ENCODE measurements around the gene KCNQ1OT1.

DNA sequence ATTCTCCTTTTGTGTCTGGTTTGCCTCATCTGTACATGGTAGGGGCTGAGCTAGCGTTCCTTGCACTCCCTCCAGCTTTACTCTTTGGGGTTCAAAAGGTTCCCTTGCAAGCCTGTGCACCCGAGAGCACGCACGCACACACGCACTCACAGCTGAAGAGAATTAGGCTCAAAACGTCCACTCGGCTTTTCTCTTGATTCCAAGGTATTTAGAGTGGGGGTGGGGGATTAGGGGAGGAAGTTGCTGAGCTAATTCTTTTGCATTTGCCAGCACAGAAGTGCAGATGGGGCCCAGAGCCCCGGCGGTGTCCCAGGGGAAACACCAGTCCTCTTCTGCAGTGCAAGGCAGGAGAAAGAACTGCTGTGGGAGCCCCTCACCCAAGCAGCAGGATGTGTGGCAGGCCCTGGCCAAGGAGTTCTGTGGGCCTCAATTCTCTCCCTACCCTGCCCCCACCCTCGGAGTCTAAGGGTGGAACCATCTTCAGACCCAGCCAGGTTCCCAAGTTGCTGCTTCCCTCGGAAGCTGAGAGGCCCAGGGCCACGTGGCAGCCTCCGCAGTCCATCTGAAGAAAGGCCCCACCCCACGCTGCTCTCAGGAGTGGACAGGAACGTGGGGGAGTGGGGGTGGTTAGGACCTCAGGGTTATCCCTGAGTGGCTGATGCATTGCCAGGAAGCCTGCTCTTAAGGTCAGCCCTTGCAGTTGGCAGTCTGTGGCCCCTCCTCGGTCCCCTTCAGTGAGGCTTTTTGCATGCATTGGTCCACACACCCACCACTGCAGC, 3.8 kb upstream of the KCNQ1OT1 start:
- TF ChIP-seq, protein P1, sequence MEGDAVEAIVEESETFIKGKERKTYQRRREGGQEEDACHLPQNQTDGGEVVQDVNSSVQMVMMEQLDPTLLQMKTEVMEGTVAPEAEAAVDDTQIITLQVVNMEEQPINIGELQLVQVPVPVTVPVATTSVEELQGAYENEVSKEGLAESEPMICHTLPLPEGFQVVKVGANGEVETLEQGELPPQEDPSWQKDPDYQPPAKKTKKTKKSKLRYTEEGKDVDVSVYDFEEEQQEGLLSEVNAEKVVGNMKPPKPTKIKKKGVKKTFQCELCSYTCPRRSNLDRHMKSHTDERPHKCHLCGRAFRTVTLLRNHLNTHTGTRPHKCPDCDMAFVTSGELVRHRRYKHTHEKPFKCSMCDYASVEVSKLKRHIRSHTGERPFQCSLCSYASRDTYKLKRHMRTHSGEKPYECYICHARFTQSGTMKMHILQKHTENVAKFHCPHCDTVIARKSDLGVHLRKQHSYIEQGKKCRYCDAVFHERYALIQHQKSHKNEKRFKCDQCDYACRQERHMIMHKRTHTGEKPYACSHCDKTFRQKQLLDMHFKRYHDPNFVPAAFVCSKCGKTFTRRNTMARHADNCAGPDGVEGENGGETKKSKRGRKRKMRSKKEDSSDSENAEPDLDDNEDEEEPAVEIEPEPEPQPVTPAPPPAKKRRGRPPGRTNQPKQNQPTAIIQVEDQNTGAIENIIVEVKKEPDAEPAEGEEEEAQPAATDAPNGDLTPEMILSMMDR (IDR thresholded peaks at IDR 0.05; ENCODE audit: poor library complexity): no peak
- TF ChIP-seq EZH2 (IDR thresholded peaks at IDR 0.05; ENCODE audit: borderline replicate concordance): no peak

All from hepatocyte (in vitro differentiated cells).